ENCODE measurements around the gene PPL.
"Not testable (repeated sequence)": the region's sequence is repeated elsewhere in the genome, so short reads cannot be mapped to it uniquely, and the experiment has no call there.

The PPL gene

DNA sequence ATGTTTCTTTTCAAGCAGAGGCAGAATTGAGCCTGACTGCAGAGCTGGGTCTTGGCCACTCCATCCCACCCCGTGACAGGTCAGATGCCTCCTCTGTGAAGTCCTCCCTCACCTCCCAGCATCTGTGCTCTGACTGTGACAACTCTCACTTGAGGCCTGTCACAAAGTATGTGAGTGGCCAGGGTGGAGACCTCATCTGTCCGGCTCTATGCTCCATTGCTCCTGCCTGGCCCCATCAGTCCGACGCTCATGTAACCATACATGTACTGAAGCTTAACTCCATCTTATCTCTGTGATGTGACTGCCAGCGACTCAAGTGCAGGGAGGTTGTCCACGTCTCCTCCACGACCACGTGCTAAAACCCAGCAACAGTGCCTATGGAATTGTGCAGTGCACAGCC lies 3.5 kb downstream of the PPL start:
- H3K27ac Mint-ChIP-seq: no peak overlapping the region
- H3K4me1 Mint-ChIP-seq (ENCODE audit: low read depth): peaks cover 3% of the 10 kb centered on the region
- no peaks in the 10 kb centered on the region for H3K9me3 Mint-ChIP-seq
- peaks cover 30% of the 10 kb centered on the region for H3K27me3 Mint-ChIP-seq (ENCODE audit: low read depth)
- no peaks in the 10 kb centered on the region for H3K36me3 Mint-ChIP-seq (ENCODE audit: low read depth)
- no peak overlapping the region for H3K4me3 Mint-ChIP-seq

DNA sequence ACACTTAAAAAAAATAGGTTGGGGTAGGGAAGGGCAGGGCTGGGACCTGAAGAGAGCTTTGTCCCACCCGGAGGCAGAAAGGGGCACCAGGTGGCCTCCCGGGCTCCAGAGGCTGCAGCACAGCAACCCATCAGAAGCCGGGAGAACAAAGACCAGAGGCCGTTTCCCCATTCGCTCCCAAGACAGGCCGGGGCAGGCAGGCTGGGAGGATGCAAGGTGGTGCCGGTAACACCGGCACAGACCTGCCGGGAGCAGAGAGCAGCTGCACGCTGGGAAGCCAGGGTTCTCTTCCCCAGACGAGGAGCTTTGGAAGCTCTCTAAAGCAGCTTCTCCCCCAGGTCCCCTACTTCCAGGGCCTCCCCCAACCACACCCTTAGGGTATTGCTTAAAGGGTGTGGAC lies 5.6 kb downstream of the PPL start:
- Mint-ChIP-seq H3K4me1 (ENCODE audit: low read depth) (no peaks in the 10 kb centered on the region), H3K27ac (no peak overlapping the region), H3K36me3 (ENCODE audit: low read depth) (no peaks in the 10 kb centered on the region), H3K4me3 (no peak overlapping the region), H3K9me3 (peaks cover 8% of the 10 kb centered on the region), H3K27me3 (ENCODE audit: low read depth) (peaks cover 15% of the 10 kb centered on the region)

DNA sequence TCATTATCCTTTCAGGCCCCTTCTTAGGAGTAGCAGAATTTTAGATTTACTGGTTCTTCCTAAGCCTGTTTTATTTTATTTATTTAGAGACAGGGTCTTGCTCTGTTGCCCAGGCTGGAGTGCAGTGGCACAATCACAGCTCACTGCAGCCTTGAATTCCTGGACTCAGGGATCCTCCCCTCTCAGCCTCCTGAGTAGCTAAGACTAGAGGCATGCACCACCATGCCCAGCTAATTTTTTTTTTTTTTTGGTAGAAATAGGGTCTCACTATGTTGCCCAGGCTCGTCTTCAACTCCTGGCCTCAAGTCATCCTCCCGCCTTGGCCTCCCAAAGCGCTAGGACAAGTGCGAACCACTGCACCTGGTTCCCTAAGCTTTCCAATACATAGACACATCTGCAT lies 7.3 kb downstream of the PPL start:
- not testable (repeated sequence) for H3K27me3 Mint-ChIP-seq (ENCODE audit: low read depth); H3K4me1 Mint-ChIP-seq (ENCODE audit: low read depth); H3K27ac Mint-ChIP-seq; H3K36me3 Mint-ChIP-seq (ENCODE audit: low read depth); H3K4me3 Mint-ChIP-seq
- H3K9me3 Mint-ChIP-seq: peaks cover 14% of the 10 kb centered on the region

DNA sequence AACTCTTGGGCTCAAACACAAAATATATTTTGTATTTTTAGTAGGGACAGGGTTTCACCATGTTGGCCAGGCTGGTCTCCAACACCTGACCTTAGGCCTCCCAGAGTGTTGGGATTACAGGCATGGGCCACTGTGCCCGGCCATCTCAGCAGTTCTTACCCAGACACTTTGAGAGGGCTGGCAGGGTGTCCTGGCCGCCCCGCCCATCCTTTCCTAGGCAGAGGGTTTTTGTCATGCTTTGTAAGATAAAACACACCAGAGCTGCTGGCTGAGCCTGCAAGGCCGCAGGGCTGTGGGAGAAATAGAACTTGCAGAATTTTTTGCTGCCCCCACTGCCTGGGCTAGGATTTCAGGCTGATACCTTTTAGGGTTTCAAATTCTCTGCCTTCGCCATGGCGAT lies 8.7 kb downstream of the PPL start:
- H3K27me3 Mint-ChIP-seq (ENCODE audit: low read depth): no peaks in the 10 kb centered on the region
- H3K9me3 Mint-ChIP-seq: peaks cover 14% of the 10 kb centered on the region
- no peaks in the 10 kb centered on the region for H3K4me1 Mint-ChIP-seq (ENCODE audit: low read depth)
- no peaks in the 10 kb centered on the region for H3K36me3 Mint-ChIP-seq (ENCODE audit: low read depth)
- H3K27ac Mint-ChIP-seq: no peak overlapping the region
- no peak overlapping the region for H3K4me3 Mint-ChIP-seq

DNA sequence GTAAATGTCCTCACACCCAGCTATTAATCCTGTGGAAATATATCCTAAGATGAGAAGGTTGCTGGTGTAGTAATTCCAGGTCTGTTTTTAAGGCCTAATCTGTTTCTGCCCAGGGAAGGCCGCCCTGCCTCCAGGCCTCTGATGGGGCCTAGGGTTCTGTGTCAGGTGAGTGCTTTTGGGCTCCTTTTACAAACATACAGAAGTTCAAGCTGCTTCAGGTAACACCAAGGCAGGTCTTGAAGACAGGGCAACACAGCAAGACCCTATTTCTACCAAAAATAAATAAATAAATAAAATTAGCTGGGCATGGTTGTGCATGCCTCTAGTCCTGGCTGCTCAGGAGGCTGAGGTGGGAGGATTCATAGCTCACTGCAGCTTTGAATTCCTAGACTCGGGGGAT lies 9.3 kb downstream of the PPL start:
- Mint-ChIP-seq H3K27me3 (ENCODE audit: low read depth) (no peaks in the 10 kb centered on the region), H3K36me3 (ENCODE audit: low read depth) (no peaks in the 10 kb centered on the region), H3K9me3 (peaks cover 14% of the 10 kb centered on the region), H3K27ac (no peak overlapping the region), H3K4me3 (no peak overlapping the region), H3K4me1 (ENCODE audit: low read depth) (no peaks in the 10 kb centered on the region)

DNA sequence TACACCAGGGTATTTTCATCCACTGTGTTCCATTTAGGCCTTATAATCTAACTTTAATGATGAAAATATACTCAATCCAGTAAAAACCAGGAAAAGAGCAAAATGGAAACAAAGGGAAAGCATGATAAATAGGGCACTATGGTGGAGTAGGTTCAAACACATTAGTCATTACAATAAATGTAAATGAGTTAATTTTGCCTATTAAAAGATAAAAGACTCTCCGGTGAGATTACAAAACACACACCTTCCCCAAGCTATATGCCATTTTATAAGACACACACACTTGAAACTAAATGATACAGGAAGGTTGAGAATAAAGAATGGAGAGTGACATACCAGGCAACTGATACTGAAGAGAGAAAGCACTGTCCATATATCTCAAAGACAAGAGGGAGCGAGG lies 10.0 kb downstream of the PPL start:
- Mint-ChIP-seq H3K9me3 (peaks cover 14% of the 10 kb centered on the region), H3K27me3 (ENCODE audit: low read depth) (no peaks in the 10 kb centered on the region), H3K4me3 (no peak overlapping the region), H3K4me1 (ENCODE audit: low read depth) (no peaks in the 10 kb centered on the region), H3K27ac (no peak overlapping the region), H3K36me3 (ENCODE audit: low read depth) (no peaks in the 10 kb centered on the region)

DNA sequence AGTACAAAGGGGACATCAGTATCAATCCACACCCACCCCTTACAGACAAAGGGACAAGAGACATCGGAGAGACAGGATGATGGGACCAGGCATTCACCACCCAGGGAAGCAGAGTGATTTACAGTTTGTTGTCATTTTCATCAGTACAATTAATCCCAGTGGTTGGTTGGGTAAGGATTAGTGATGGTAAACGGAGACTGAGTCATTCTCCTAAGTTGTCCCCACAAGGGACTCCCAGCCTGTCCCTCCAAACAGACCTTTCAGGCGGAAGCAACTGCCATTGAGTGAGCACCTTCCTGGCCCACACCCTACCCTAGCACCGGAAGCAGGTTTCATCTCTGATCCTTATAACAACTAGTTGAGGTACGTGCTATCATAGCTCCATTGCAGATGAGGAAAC lies 11.2 kb downstream of the PPL start:
- H3K4me3 Mint-ChIP-seq: no peak overlapping the region
- no peaks in the 10 kb centered on the region for H3K36me3 Mint-ChIP-seq (ENCODE audit: low read depth)
- no peaks in the 10 kb centered on the region for H3K27me3 Mint-ChIP-seq (ENCODE audit: low read depth)

DNA sequence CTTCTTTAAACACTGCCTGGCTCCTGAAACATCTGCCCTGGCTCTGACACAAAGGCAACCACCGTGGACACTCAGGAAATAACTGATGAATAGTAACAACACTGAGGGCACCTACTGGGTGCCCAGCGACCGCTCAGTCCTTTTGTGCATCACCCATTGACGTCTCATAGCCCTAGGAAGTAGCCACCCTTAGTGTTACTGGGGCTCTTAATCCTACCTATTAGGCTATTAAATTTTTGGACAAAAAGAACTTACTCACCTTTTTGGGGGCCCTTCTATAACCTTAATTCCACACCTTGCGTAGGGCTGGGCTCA lies 11.7 kb downstream of the PPL start:
- no peaks in the 10 kb centered on the region for H3K4me1 Mint-ChIP-seq (ENCODE audit: low read depth)
- H3K36me3 Mint-ChIP-seq (ENCODE audit: low read depth): no peaks in the 10 kb centered on the region
- no peaks in the 10 kb centered on the region for H3K27me3 Mint-ChIP-seq (ENCODE audit: low read depth)
- H3K9me3 Mint-ChIP-seq: peaks cover 14% of the 10 kb centered on the region
- no peak overlapping the region for H3K27ac Mint-ChIP-seq
- no peak overlapping the region for H3K4me3 Mint-ChIP-seq

More for the DNA sequence above, 11.2 kb downstream of the PPL start:
- Mint-ChIP-seq H3K4me1 (ENCODE audit: low read depth) (no peaks in the 10 kb centered on the region), H3K27ac (no peak overlapping the region), H3K9me3 (peaks cover 14% of the 10 kb centered on the region)

DNA sequence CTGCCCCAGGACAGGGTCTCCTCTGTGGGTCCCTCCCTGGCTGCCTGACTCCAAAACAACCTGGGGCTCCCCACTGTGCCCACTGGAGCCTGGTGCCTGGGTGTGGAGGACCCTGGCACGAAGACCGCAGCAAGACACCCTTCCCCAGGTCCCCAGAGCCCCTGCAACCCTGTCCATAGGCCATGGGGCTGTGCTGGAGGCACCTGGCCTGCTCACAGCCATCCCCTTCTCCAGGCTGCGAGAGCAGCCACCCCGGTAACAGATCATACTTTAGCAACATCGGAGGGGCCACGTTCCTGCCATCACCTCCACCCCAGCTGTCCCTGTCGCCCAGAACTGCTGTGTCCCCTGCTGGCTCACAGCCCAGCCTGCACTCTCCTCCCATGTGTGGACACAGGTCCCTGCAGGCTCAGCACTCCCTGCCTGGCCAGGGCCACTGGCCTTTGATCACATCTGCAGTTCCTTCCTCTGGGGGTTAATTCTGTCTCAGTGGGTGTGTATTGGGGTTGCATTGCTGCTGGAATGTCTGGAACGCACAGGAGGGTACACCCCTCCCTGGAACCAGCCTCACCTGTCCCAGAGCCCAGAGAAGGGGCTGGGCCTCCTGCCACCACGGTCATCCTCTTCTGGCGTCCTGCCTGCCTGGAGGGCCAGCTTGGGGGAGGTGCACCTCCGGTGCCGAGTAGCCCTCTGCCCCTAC lies 12.2 kb downstream of the PPL start:
- Mint-ChIP-seq H3K27me3 (ENCODE audit: low read depth) (no peaks in the 10 kb centered on the region), H3K27ac (no peak overlapping the region), H3K4me1 (ENCODE audit: low read depth) (no peaks in the 10 kb centered on the region), H3K4me3 (no peak overlapping the region), H3K9me3 (peaks cover 14% of the 10 kb centered on the region), H3K36me3 (ENCODE audit: low read depth) (no peaks in the 10 kb centered on the region)

DNA sequence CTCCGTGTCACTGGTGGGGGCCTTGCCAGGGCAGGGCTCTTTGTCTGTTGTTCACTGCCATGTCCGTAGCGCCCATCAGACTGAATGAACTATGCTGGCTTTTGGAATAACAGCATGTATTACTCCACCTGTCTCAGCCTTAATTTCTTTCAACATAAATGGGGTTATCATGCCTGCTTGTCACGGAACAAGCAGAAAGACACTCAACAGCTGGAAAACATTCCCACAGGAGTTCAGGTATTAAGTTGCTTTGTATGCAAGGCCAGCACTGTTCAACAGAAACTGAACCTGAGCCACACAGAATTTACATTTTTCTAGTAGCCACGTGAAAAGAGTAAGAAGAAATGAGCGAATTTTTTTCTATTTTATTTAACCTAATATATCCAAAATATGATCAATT lies 13.1 kb downstream of the PPL start:
- no peaks in the 10 kb centered on the region for H3K27me3 Mint-ChIP-seq (ENCODE audit: low read depth)
- H3K9me3 Mint-ChIP-seq: peaks cover 14% of the 10 kb centered on the region
- no peaks in the 10 kb centered on the region for H3K36me3 Mint-ChIP-seq (ENCODE audit: low read depth)
- H3K4me3 Mint-ChIP-seq: no peak overlapping the region
- no peak overlapping the region for H3K27ac Mint-ChIP-seq
- H3K4me1 Mint-ChIP-seq (ENCODE audit: low read depth): no peaks in the 10 kb centered on the region

DNA sequence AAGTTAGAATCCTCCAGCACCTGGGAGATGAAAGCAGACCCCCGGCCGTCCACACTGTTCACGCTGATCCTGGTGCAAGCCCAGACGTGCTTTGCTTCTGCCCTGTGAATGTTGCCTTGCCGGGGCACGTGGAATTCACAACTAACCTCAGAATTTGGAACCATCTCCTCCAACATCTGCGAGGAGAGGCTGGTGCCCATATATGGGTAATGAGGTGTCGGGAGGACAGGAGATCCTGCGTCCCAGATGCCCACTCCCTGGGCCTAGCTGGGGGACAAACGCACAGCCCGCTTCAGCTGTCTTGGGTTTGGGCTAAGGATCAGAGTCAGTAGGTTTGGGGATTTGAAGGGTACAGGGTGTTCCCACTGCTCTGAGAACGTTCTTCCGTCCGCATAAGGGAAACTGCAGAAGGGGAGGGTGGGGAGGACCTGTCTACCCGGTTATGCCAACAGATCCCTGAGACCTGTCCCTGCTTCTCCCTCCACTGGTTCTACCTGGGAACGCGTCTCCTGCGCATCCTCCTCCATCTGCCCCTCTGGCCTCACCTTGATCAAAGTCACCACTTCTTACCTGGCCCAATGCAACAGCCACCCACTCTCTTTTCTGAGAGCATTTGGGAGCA lies 14.1 kb downstream of the PPL start:
- Mint-ChIP-seq H3K9me3 (peaks cover 14% of the 10 kb centered on the region), H3K27ac (no peak overlapping the region), H3K4me3 (no peak overlapping the region), H3K27me3 (ENCODE audit: low read depth) (no peaks in the 10 kb centered on the region), H3K4me1 (ENCODE audit: low read depth) (no peaks in the 10 kb centered on the region), H3K36me3 (ENCODE audit: low read depth) (no peaks in the 10 kb centered on the region)

DNA sequence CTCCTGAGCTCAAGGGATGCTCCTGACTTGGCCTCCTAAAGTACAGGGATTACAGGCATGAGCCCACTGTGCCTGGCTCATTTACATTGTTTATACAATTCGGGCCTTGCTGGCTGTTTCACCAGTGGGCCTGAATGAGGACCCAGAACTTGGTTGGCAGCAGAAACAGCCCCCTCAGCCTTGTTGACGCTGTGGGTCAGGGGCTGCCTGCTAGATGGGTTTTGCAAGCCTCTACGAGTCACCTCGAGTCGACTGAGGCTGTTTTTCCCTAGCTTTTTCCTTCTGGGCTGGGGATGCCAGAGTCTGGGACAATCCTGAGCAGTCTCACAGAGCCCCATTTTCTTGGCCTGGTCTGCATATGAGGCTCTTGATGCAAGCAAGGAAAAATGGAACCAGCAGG lies 16.1 kb downstream of the PPL start:
- Mint-ChIP-seq H3K27me3 (ENCODE audit: low read depth) (no peaks in the 10 kb centered on the region), H3K27ac (no peak overlapping the region), H3K36me3 (ENCODE audit: low read depth) (no peaks in the 10 kb centered on the region), H3K4me3 (no peak overlapping the region), H3K4me1 (ENCODE audit: low read depth) (no peaks in the 10 kb centered on the region), H3K9me3 (peaks cover 4% of the 10 kb centered on the region)

DNA sequence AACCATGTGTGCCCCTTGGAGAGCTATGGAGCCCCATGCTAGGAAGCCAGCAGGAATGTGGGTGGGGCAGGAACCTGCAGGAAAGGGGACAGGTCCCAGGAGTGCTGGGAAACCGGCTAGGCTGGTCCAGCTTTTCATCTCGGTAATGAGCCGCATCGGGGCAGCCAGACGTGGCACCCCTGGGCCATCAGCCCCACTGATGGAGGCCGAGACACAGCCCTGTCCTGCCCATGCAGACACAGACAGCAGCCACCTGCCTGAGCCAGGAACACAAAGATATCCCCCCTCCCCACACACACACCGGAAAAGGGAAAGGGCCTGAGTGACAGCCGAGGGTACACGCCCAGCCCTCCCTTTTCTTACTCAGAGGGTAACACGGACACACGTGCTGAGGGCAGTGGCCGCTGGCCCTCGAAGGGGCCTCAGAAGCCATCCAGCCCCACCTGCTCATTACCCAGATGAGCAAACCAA lies 18.1 kb downstream of the PPL start:
- Mint-ChIP-seq H3K4me1 (ENCODE audit: low read depth) (no peaks in the 10 kb centered on the region), H3K4me3 (no peak overlapping the region), H3K36me3 (ENCODE audit: low read depth) (no peaks in the 10 kb centered on the region), H3K27me3 (ENCODE audit: low read depth) (no peaks in the 10 kb centered on the region), H3K27ac (no peak overlapping the region), H3K9me3 (no peaks in the 10 kb centered on the region)

DNA sequence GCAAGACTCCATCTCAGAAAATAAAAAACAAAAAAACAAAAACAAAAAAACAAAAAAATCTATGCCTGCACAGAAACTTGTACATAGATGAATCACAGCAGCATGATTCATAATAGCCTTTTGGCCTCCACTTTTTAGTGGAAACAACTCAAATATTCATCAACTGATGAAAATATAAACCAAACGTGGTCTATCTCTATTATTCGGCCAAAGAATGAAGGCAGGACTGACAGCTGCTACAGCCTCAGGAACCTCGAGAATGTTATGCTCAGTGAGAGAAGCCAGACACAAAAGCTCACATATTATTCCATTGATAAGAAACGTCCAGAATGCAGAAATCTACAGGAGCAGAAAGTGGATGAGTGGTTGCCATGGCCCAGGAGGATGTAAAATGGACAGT lies 19.8 kb downstream of the PPL start:
- Mint-ChIP-seq H3K36me3 (ENCODE audit: low read depth) (no peaks in the 10 kb centered on the region), H3K4me3 (no peak overlapping the region), H3K27ac (no peak overlapping the region), H3K4me1 (ENCODE audit: low read depth) (no peaks in the 10 kb centered on the region), H3K9me3 (no peaks in the 10 kb centered on the region), H3K27me3 (ENCODE audit: low read depth) (no peaks in the 10 kb centered on the region)

DNA sequence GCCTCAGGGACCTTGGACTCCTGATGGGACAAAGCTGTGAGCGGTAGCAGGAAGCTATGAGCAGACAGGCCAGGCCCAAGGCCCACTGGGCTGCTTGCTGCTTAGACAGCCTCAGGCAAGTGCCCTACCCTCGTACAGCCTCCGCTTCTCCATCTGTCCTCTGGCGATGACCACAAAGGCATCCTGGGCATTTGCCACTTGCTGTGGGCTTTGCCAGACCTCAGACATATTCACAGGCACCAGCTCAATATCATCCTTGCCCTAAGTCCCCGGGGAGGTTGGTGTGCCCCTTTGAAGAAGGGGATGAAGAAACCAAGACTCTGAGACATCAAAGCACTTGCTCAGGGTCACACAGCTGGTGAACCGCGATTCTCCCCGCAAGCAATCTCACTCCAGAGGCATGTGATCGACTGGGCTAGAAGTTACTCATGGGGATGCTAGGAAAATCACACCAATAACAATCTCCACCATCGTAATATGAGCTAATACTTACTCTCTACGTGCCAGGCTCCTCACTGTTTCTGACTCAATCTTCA lies 21.7 kb downstream of the PPL start:
- Mint-ChIP-seq H3K27ac (no peak overlapping the region), H3K27me3 (ENCODE audit: low read depth) (no peaks in the 10 kb centered on the region), H3K36me3 (ENCODE audit: low read depth) (no peaks in the 10 kb centered on the region), H3K4me1 (ENCODE audit: low read depth) (no peaks in the 10 kb centered on the region), H3K4me3 (no peak overlapping the region), H3K9me3 (no peaks in the 10 kb centered on the region)

All from T-helper 1 cell treated with Interleukin-12 subunit alpha and Interleukin-12 subunit beta and Interleukin-4 antibody, amounts not matched to agents 30 μg/mL and 1 μg/mL, for 36 hours (primary cell).